Measurements from ENCODE around the gene HSFX3.
"Not testable (repeated sequence)": the region's sequence is repeated elsewhere in the genome, so short reads cannot be mapped to it uniquely, and the experiment has no call there.

The HSFX3 gene

DNA sequence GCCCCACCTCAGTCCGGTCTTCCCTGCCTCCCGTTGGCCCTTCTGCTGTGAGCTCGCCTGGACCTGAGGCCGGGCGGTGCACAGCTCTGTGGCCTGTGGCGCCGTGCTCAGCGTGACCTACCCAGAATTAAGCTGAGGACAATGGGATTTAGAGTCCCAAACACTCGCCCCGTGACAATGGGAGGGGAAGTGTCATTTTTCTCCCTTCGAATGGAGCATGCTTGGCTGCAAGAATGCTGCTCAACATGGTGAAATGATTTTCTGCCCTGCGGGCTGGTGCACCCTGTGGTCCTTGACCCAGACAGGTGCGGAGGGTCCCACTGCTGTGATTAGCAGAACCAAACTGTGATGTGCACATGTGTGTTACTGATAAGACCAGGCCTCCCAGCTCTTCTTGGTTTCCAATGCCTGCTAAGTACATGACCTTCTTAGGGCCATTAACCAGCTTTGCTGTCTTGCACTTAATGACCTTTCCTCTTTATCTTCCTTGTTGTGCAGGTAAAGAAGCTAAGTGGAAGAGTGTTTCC is 8.1 kb downstream of the HSFX3 start:
- DNase-seq = no peak

DNA sequence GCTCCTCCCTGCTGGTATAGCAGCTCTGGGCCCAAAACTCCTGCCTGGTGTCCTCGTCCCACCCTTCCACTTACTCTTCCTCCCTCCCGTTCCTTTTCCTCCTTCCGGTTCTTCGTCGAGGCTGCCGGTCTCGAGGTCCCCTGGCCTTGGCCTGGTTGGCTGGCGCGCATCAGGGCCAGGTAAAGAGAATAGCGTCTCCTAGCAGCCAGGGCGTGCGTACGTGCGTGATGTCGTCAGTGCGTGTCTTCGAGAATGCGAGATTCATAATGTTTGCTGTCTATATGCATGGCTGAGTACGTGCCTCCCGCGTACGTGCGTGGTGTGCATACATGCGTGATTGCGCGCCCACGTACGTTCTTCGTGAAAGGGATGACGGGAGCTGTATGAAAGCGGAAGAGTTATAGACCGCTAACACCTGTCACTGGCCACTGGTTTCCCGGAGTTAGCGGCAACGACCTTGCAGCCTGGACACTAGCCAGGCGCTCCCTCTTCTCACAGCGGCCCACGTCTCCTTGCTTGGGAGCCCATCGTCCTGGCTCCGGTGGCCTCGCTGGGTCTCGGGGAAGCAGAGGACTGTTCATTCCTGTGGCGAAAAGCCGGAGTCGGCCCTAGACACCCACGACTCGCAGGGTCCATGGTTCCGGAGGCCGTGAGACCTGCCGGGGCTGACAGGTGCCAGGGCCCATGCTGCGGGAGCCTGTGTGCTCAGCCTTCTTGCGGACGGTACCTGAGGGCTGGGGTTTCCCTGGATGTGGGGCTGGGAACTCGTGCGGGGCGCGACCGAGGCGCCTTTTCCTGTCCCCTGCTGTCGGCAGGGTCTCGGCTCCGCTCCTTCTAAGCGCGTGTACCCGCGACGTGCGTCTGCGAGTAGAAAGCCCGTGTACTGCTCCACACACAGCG is 8.9 kb downstream of the HSFX3 start, which contains the start of gene EOLA1:
EOLA1 (plus strand) TSS at position 392 of the 900 bp plus-strand sequence. CDS start 4,619 bp downstream, outside the sequence.
- peak; percentile 98 for DNase-seq

DNA sequence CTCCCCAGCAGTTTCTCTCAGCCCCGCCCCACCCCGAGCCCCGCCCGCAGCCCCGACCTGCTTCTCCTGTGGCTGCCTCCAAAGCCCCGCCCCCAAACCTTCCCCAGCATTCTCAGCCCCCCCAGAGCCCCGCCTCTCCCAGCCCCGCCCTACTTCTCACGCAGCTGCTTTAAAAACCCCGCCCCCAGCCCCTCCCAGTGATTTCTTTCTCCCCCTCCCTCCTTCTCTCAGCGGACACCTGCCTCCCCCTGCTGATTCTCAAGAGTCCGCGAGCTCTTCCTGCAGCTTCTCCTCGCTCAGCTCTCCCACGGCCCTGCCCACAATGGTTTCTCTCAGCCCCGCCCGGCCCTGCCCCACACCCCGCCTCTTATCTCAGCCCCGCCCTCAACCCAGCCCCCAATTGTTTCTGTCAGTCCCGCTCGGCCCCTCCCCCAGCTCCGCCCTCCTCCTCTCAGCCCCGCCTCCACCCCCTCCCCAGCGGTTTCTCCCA is 9.5 kb downstream of the HSFX3 start:
- peak; percentile 96 for DNase-seq

GRCh38 chrX:149539283-149540130 is 10.2 kb downstream of the HSFX3 start:
- DNase-seq = peak; percentile 95

DNA sequence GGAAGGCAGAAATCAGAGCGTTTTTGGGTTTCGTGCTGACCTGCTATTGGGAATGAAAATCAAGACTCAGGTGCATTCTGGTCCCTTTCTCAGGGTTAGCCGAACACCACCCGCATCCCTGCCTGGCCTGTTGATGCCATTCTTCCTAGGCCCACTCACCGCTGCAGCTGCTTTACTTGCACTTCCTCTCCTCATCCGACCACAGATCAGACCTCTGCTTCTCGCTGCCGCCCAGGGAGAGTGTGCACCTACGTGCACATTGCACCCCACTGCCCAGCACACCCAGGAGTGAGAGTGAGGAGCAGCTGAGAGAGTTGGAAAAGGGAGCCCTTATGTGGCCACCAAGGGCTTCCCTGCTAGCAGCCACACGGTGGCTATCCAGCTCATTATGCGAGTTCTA is 12.2 kb downstream of the HSFX3 start:
- not testable (repeated sequence) for DNase-seq

DNA sequence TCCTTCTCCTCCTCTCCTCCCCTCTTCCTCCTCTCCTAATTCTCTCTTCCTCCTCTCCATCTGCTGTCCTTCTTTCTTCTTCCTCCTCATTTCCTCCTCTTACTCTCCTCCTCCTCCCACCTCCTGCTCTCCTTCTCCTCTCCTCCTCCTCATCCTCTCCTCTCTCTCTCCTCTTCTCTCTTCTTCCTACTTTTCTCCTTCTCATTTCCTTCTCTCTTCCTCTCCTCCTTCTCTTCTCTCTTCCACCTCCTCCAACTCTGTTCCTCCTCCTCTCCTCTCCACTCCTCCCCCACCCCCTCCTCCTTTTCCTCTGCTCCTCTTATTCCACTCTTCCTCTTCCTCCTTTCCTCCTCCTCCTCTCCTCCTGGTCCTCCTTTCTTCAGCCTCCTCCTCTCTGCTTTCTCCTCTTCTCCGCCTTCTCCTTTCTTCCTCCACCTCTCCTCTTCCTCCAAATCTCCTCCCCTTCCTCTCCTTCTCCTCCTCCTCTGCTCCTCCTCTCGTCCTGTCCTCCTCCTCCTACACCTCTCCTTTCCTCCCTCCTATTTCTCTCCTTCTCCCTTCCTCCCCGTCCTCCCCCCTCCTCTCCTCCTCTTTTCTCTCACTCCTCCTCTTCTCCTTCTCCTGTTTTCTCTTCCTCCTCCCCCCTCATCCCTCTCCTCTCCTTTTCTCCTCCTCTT is 14.7 kb downstream of the HSFX3 start:
- DNase-seq = not testable (repeated sequence)

DNA sequence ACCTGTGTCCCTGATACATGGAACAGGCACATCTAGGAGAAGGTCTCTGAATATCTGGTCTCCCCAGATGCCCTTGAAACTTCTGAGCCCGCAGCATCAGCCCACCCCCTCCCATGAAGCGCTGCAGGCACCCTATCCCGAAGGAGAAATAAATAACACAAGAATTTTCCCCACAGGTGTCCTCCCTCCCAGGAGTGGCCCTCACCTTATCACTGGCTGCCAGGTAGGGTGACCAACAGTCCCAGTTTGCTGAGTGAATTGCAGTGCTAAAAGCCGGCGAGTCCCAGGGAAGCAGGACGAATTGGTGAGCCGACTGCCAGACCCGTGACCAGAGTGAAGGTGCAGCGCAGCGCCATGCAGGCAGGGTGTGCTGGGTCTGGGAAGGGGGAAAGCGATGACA is 15.7 kb downstream of the HSFX3 start:
- DNase-seq = not testable (repeated sequence)

DNA sequence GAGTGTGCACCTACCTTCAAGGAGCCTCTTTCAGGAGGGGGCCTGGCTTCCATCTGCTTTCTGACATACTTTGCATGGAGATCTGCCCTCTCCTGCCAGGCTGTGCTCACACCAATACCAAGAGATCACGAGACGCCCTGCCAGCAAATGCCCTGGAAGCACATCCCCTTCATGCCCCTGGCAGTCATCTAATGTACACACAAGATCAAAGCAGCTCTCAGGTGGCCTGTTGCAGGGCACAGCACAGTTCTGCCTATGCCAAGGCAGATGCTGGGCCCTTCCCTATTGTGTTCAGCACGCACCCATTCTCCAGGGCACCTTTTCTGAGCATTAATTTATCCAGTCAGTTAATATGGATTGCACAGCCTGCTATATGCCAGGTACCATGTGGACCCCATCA is 16.9 kb downstream of the HSFX3 start:
- DNase-seq = not testable (repeated sequence)

GRCh38 chrX:149531599-149531998 is 18.1 kb downstream of the HSFX3 start:
- peak; percentile 10 for DNase-seq

- DNase-seq = no peak
Measured at GRCh38 chrX:149528381-149528780, 21.3 kb downstream of the HSFX3 start.

DNA sequence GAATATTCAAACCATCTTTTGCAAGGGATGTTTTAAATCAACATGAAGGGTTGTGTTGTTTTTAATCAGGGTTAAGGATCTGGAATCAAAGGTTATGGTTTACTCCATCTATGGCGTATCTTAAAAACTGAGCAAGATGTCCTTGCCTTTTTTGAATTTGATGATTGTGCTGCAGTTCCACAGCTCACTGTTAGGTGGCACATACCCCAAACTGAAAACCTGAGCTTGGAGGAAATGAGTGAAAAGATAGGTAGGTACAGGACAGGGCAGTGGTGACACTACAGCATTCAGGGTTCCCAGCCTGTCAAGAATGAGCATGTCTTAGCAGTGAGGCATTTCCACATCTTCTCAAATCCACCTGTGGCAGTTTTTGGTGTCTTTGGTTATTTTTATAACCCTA is 22.0 kb downstream of the HSFX3 start:
- DNase-seq = peak; percentile 76

GRCh38 chrX:149526318-149527033 is 23.2 kb downstream of the HSFX3 start:
- peak; percentile 16 for DNase-seq

DNA sequence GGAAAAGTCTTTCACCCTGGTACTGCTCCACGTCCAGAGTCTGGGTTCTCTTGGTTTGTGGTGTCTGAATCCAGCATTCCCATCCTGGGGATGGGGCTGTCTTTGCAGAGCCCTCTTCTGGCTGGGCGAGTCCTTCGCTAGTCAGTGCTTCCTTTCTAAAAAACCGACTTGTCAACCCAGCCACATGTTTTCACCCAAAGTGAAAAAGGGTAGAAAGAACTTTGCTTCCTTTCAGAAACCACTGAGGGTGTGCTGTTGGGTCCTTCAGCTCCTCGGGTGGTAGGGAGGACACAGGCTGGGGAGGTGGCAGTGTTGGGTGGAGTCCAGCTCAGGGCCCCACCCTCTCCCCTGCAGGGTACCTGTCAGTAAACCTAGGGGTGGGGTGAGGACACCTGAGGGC is 23.8 kb downstream of the HSFX3 start:
- DNase-seq = peak; percentile 32

- DNase-seq = peak; percentile 90
Measured at GRCh38 chrX:149525389-149525788, 24.3 kb downstream of the HSFX3 start.

- peak; percentile 87 for DNase-seq
Measured at GRCh38 chrX:149522916-149523315, 26.8 kb downstream of the HSFX3 start.

DNA sequence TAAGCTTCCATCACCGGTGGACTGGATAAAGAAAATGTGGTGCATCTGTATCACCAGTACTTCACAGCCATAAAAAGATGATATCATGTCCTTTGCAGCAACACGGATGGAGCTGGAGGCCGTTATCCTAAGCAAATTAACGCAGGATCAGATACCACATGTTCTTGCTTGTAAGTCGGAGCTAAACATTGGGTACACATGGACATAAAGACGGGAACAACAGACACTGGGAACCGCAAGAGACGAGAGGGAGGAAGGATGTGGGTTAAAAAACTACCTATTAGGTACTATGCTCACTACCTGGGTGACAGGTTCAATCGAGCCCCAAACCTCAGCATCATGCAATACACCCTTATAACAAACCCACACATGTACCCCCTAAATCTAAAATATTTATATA is 28.3 kb downstream of the HSFX3 start:
- no peak for DNase-seq

DNA sequence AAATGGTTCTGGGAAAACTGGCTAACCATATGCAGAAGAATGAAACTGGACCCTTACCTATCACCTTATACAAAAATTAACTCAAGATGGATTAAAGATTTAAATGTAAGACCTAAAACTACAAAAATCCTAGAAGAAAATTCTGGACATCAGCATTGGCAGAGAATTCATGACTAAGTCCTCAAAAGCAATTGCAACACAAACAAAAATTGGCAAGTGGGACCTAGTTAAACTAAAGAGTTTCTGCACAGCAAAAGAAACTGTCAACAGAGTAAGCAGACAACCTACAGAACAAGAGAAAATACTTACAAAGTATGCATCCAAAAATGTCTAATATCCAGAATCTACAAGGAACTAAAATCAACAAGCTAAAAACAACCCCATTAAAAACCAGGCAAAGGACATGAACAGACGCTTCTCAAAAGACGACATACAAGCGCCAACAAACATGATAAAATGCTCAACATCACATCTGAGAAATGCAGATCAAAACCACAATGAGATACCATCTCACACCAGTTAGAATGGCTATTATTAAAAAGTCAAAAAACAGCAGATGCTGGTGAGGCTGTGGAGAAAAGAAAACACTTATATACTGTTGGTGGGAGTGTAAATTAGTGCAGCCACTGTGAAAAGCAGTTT is 29.0 kb downstream of the HSFX3 start:
- DNase-seq = not testable (repeated sequence)

GRCh38 chrX:149518236-149518635 is 31.5 kb downstream of the HSFX3 start:
- DNase-seq = no peak

DNA sequence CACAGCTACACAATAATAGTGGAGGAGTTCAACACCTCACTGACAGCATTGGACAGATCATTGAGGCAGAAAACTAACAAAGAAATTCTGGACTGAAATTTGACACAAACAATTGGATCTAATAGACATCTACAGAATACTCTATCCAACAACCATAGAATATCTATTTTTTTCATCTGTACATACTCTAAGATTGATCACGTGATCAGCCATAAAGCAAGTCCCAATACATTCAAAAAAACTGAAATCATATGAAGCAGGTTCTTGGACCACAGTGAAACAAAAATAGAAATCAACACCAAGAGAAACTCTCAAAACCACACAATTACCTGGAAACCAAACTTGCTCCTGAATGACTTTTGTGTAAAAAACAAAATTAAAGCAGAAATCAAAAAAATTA is 32.4 kb downstream of the HSFX3 start:
- no peak for DNase-seq

DNA sequence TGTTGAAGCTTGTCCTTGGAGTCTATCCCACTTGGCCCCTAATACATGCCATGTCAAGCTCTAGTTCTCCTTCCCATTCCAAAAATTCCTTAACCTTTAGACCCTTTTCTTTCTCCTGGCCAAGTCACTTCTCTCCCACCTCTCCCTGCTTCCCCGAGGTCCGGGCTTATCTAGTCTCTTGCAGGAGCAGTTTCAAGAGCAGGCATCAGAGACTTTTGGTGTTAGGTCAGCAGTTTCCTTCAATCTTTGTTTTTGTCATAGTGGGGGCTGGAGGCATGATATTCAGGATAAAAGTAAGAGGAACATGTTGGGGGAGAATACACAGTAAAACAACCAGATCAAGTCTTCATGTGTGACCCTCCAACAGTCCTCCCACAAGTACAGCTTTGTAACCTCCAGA is 33.1 kb downstream of the HSFX3 start:
- DNase-seq = no peak

GRCh38 chrX:149515954-149516602 is 33.6 kb downstream of the HSFX3 start:
- no peak for DNase-seq

Measured in DMS53 (cell line).